ENCODE results near the gene CUL1.

GRCh38 chr7:148693651-148694050 is 5.1 kb upstream of the CUL1 start:
- TF ChIP-seq, protein P1, sequence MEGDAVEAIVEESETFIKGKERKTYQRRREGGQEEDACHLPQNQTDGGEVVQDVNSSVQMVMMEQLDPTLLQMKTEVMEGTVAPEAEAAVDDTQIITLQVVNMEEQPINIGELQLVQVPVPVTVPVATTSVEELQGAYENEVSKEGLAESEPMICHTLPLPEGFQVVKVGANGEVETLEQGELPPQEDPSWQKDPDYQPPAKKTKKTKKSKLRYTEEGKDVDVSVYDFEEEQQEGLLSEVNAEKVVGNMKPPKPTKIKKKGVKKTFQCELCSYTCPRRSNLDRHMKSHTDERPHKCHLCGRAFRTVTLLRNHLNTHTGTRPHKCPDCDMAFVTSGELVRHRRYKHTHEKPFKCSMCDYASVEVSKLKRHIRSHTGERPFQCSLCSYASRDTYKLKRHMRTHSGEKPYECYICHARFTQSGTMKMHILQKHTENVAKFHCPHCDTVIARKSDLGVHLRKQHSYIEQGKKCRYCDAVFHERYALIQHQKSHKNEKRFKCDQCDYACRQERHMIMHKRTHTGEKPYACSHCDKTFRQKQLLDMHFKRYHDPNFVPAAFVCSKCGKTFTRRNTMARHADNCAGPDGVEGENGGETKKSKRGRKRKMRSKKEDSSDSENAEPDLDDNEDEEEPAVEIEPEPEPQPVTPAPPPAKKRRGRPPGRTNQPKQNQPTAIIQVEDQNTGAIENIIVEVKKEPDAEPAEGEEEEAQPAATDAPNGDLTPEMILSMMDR (IDR thresholded peaks at IDR 0.05) = no peak
- TF ChIP-seq POLR2AphosphoS5 (IDR thresholded peaks at IDR 0.05) (no peak), POLR2A (IDR thresholded peaks at IDR 0.05) (no peak), EP300 (IDR thresholded peaks at IDR 0.05) (no peak)

All from gastroesophageal sphincter (tissue), 3 donors.